ENCODE results near the gene TIE1. TPM values are rescaled to one million over a fixed set of nuclear protein-coding genes. Genes with fewer than 3 reads are reported as not detected.

Gene TIE1
- total and polyA plus RNA-seq, 2 of the 13 experiments (the other 11 are each of a cell fraction or from before 2014, with no cell fraction given), result 0.58 to 0.84 TPM

GRCh38 chr1:43348343-43348808 is 47.6 kb downstream of the TIE1 start (continued):
- no peak for TF ChIP-seq TMF1 (CRISPR knock-in tag; IDR thresholded peaks at IDR 0.05; ENCODE audit: low read depth)
- TF ChIP-seq FOXP4 (CRISPR knock-in tag; IDR thresholded peaks at IDR 0.05), result no peak
- TF ChIP-seq ELF1 (CRISPR knock-in tag; IDR thresholded peaks at IDR 0.05), result no peak
- TF ChIP-seq ZNF292 (CRISPR knock-in tag; IDR thresholded peaks at IDR 0.05; ENCODE audit: borderline replicate concordance, low read depth), result 0 out of 2 replicates have a peak, but pooled peaks have one; percentile 26
- 0 out of 2 replicates have a peak, but pooled peaks have one; percentile 7 for TF ChIP-seq ZSCAN31 (CRISPR knock-in tag; IDR thresholded peaks at IDR 0.05; ENCODE audit: low read depth)
- TF ChIP-seq TEAD3 (CRISPR knock-in tag; optimal IDR thresholded peaks at IDR 0.05; ENCODE audit: borderline replicate concordance), result no peak
- TF ChIP-seq ZNF781 (CRISPR knock-in tag; IDR thresholded peaks at IDR 0.05; ENCODE audit: borderline replicate concordance, not compliant biosample characterization), result peak; percentile 43
- TF ChIP-seq ZFP36L2 (CRISPR knock-in tag; IDR thresholded peaks at IDR 0.05), result no peak
- TF ChIP-seq GMEB2 (CRISPR knock-in tag; IDR thresholded peaks at IDR 0.05; ENCODE audit: low read depth), result no peak
- TF ChIP-seq ZNF619 (CRISPR knock-in tag; IDR thresholded peaks at IDR 0.05), result 0 out of 2 replicates have a peak, but pooled peaks have one; percentile 13
- no peak for TF ChIP-seq PCBP1 (IDR thresholded peaks at IDR 0.05; ENCODE audit: borderline replicate concordance, low read depth, low read length)
- TF ChIP-seq ZNF598 (CRISPR knock-in tag; IDR thresholded peaks at IDR 0.05; ENCODE audit: borderline replicate concordance), result peak; percentile 67; the same call in 1 of the 2 replicates
- TF ChIP-seq ZNF3 (CRISPR knock-in tag; IDR thresholded peaks at IDR 0.05), result no peak
- peak; percentile 44; the same call in 1 of the 2 replicates for TF ChIP-seq KLF11 (CRISPR knock-in tag; IDR thresholded peaks at IDR 0.05)
- TF ChIP-seq, protein P1, sequence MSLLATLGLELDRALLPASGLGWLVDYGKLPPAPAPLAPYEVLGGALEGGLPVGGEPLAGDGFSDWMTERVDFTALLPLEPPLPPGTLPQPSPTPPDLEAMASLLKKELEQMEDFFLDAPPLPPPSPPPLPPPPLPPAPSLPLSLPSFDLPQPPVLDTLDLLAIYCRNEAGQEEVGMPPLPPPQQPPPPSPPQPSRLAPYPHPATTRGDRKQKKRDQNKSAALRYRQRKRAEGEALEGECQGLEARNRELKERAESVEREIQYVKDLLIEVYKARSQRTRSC (CRISPR knock-in tag; IDR thresholded peaks at IDR 0.05; ENCODE audit: low read depth), result no peak
- 0 out of 2 replicates have a peak, but pooled peaks have one; percentile 7 for TF ChIP-seq ESRRA (CRISPR knock-in tag; IDR thresholded peaks at IDR 0.05; ENCODE audit: low read depth)
- no peak for TF ChIP-seq MEIS1 (CRISPR knock-in tag; IDR thresholded peaks at IDR 0.05; ENCODE audit: borderline replicate concordance)
- TF ChIP-seq, protein P2, sequence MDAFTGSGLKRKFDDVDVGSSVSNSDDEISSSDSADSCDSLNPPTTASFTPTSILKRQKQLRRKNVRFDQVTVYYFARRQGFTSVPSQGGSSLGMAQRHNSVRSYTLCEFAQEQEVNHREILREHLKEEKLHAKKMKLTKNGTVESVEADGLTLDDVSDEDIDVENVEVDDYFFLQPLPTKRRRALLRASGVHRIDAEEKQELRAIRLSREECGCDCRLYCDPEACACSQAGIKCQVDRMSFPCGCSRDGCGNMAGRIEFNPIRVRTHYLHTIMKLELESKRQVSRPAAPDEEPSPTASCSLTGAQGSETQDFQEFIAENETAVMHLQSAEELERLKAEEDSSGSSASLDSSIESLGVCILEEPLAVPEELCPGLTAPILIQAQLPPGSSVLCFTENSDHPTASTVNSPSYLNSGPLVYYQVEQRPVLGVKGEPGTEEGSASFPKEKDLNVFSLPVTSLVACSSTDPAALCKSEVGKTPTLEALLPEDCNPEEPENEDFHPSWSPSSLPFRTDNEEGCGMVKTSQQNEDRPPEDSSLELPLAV (CRISPR knock-in tag; conservative IDR thresholded peaks at IDR 0.05; ENCODE audit: low read depth), result no peak
- TF ChIP-seq, protein P3, sequence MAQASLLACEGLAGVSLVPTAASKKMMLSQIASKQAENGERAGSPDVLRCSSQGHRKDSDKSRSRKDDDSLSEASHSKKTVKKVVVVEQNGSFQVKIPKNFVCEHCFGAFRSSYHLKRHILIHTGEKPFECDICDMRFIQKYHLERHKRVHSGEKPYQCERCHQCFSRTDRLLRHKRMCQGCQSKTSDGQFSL (CRISPR knock-in tag; IDR thresholded peaks at IDR 0.05), result no peak
- no peak for TF ChIP-seq MAX (IDR thresholded peaks at IDR 0.05)
- TF ChIP-seq, protein P4, sequence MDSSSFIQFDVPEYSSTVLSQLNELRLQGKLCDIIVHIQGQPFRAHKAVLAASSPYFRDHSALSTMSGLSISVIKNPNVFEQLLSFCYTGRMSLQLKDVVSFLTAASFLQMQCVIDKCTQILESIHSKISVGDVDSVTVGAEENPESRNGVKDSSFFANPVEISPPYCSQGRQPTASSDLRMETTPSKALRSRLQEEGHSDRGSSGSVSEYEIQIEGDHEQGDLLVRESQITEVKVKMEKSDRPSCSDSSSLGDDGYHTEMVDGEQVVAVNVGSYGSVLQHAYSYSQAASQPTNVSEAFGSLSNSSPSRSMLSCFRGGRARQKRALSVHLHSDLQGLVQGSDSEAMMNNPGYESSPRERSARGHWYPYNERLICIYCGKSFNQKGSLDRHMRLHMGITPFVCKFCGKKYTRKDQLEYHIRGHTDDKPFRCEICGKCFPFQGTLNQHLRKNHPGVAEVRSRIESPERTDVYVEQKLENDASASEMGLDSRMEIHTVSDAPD (CRISPR knock-in tag; IDR thresholded peaks at IDR 0.05), result 0 out of 2 replicates have a peak, but pooled peaks have one; percentile 16
- TF ChIP-seq SPEN (CRISPR knock-in tag; IDR thresholded peaks at IDR 0.05; ENCODE audit: low read depth), result no peak
- peak; percentile 53; the same call in 1 of the 2 replicates for TF ChIP-seq CHD2 (IDR thresholded peaks at IDR 0.05; ENCODE audit: low read depth, low read length)

All from HepG2 (cell line).